Activated naive CD8-positive, alpha-beta T cell treated with anti-CD3 and anti-CD28 coated beads for 36 hours (primary cell): ENCODE data around the gene PID1. TPM values are rescaled to one million over a fixed set of nuclear protein-coding genes. Genes with fewer than 3 reads are reported as not detected.

Experiments
- DNase-seq: peaks from one replicate; pipeline ENCODE4 v3.0.0; 2021
- H3K27ac Mint-ChIP-seq: one replicate; pipeline ENCODE4 v1.8.0; 2022; ENCODE audit warnings: mild to moderate bottlenecking, moderate library complexity, mixed read lengths
- H3K27me3 Mint-ChIP-seq: one replicate; pipeline ENCODE4 v1.8.0; 2022; ENCODE audit warnings: mild to moderate bottlenecking, mixed read lengths
- H3K36me3 Mint-ChIP-seq: one replicate; pipeline ENCODE4 v1.8.0; 2021; ENCODE audit warnings: mild to moderate bottlenecking, mixed read lengths
- H3K4me1 Mint-ChIP-seq: one replicate; pipeline ENCODE4 v1.8.0; 2021; ENCODE audit warnings: mixed read lengths
- H3K4me3 Mint-ChIP-seq: one replicate; pipeline ENCODE4 v1.8.0; 2022; ENCODE audit warnings: mild to moderate bottlenecking, moderate library complexity, mixed read lengths
- H3K9me3 Mint-ChIP-seq: one replicate; pipeline ENCODE4 v1.8.0; 2022; ENCODE audit warnings: mixed read lengths
- total RNA-seq, 2 experiments: library from RNA; stranded (reverse); gene quantifications; one replicate each; pipeline ENCODE4 v1.2.3, GENCODE V29; 2021

PID1 gene
- total RNA-seq, 2 experiments from 2014 or later: not detected

DNA sequence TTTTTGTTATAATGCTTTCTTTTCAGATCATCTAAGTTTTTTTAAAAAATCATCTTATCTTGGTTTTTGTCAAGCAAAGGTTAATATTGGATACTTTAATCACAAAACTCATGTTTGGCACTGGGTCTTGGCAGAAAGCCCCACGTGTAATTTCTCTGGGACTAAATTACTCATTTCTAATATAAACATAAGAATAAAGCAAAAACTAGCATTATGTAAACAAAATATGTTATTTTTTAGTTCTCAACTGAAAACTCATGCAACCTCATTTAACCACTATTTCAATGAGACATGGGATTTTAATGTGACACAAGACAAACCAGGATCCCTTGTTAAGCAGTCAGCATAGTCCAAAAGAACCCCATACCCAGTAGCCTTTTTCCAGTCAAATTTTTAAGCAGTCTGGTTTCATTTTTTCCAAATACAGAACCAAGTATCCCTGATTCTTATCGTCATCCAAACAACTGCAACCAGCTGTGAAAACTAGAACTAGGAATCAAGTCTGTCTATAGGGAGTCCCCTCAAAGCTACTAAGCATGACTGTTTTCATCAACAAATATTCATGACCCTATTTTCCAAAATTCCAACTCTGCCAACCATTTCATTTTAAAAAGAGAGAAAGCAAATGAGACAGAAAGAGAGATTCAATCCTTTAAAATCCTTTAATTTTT lies 27.1 kb downstream of the PID1 start:
- Mint-ChIP-seq H3K36me3 (no peaks in the 10 kb centered on the region), H3K27ac (no peak overlapping the region), H3K4me1 (no peaks in the 10 kb centered on the region), H3K27me3 (no peaks in the 10 kb centered on the region), H3K9me3 (peaks cover 20% of the 10 kb centered on the region), H3K4me3 (no peak overlapping the region)
- DNase-seq: no peak

DNA sequence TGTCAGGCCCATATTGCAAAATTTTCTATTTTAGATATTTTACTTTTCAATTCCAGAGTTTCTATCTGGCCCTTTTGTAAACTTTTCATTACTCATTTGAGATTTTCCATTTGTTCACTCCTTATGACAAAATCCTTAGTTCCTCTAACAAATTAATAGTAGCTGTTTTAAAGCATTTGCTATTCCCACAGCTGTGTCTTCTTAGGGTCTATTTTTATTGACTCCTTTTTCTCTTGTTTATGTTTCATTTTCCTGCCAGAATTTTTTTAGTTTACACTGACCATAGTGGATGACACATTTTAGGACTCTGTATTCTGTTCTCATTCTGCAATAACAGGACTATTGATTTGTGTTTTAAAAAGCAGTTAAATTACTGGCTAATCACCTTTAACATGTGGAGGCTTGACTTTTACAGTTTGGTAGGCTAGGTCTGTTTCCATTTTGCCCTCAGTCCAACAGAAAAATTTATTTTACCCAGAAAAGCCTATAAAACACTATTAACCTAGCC lies 30.0 kb downstream of the PID1 start:
- no peaks in the 10 kb centered on the region for H3K4me1 Mint-ChIP-seq
- no peaks in the 10 kb centered on the region for H3K36me3 Mint-ChIP-seq
- no peak for DNase-seq
- H3K9me3 Mint-ChIP-seq: peaks cover 20% of the 10 kb centered on the region
- H3K27ac Mint-ChIP-seq: no peak overlapping the region
- no peaks in the 10 kb centered on the region for H3K27me3 Mint-ChIP-seq
- no peak overlapping the region for H3K4me3 Mint-ChIP-seq

DNA sequence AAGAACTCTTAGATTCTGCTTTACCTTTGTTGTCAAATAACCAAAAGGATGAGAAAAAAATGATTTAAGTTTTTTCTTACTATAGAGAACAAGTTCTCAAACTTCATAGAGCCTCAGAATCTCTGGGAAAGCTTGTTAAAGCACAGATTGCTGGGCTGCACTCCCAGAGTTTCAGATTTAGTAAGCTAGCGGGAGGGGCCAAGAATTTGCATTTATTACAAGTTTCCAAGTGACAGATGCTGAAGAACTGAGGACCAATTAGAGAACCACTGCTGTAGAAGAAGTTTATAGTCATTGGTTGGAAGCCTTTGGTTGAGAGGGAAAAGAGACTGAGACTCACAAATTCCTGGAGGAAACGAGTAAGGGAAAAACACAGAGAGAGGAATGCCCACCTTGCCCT lies 32.1 kb downstream of the PID1 start:
- Mint-ChIP-seq H3K27me3 (no peaks in the 10 kb centered on the region), H3K4me3 (no peak overlapping the region), H3K36me3 (no peaks in the 10 kb centered on the region), H3K27ac (no peak overlapping the region), H3K4me1 (no peaks in the 10 kb centered on the region), H3K9me3 (peaks cover 20% of the 10 kb centered on the region)
- DNase-seq: no peak

DNA sequence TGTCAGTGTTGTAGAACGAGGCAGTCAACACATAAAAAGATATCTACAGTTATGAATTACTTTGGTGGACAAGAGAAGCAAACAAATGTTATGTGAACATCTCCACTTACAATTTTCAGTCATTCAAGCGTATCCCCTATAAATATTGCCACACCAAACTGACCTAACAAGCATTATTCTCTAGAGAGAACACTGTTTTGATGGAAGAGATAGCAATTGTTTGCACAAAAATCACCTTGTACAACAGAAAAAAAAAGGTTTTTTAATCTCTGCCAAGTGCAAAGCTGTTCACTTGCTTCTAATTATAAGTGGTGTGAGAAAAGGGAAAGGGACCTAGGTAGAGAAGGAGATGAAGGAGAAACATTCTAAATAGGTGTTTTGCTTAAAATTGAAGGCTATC lies 33.8 kb downstream of the PID1 start:
- DNase-seq: no peak
- Mint-ChIP-seq H3K9me3 (peaks cover 15% of the 10 kb centered on the region), H3K4me1 (no peaks in the 10 kb centered on the region), H3K36me3 (no peaks in the 10 kb centered on the region), H3K27me3 (no peaks in the 10 kb centered on the region), H3K27ac (no peak overlapping the region), H3K4me3 (no peak overlapping the region)

DNA sequence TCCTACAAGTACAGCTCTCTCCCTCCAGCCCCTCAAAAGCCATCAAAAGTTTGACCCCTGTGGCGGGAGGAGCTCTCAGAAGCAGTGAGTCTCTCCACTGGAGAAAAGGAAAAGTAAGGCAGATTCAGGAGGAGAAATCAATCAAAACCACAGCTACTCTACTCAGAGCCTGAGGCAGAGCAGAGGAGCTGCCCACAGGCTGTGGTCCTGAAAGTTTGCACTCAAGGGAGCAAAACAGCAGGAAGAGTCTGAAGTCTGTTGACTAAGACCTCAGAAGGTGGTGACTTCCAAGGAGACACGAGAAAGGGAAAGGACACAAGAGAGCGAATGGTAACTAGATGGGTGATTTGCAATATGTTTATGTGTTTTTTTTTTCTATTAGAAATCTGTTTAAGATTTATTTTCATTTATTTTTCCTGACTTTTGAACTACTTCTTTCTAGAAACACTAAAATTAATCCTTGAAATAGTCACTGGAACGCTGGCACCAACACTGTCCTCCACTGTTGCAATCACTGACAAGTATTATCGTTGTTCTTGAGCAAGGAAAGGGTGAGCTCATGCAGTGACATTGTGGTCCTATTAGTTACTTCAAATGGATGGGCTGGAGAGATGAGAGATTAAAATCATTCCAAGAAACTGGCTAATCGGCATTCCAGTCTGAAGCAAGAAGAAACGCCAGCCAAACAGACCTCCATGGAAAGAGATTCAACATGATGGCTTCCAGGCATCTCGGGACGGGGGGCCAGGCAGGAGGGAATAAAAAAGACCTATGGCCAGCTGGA lies 35.8 kb downstream of the PID1 start:
- no peaks in the 10 kb centered on the region for H3K36me3 Mint-ChIP-seq

DNA sequence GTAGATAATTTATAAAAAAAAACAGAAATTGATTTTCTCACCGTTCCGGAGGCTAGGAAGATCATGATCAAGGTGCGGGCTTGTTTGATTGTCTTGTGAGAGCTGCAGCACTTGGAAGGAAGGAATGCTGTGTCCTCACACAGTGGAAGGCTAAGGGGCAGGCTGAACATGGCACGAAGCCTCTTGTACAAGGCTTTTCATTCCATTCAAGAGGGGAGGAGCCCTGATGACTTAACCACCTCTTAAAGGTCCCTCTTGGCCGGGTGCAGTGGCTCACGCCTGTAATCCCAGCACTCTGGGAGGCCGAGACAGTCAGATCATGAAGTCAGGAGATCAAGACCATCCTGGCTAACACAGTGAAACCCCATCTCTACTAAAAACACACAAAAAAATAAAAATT lies 39.2 kb downstream of the PID1 start:
- Mint-ChIP-seq H3K27me3 (no peaks in the 10 kb centered on the region), H3K27ac (no peak overlapping the region), H3K4me3 (no peak overlapping the region), H3K36me3 (no peaks in the 10 kb centered on the region), H3K9me3 (no peaks in the 10 kb centered on the region), H3K4me1 (no peaks in the 10 kb centered on the region)
- DNase-seq: no peak

More for the DNA sequence above, 35.8 kb downstream of the PID1 start:
- no peaks in the 10 kb centered on the region for H3K4me1 Mint-ChIP-seq
- H3K9me3 Mint-ChIP-seq: peaks cover 4% of the 10 kb centered on the region
- no peak for DNase-seq
- H3K4me3 Mint-ChIP-seq: no peak overlapping the region
- H3K27me3 Mint-ChIP-seq: no peaks in the 10 kb centered on the region
- H3K27ac Mint-ChIP-seq: no peak overlapping the region

DNA sequence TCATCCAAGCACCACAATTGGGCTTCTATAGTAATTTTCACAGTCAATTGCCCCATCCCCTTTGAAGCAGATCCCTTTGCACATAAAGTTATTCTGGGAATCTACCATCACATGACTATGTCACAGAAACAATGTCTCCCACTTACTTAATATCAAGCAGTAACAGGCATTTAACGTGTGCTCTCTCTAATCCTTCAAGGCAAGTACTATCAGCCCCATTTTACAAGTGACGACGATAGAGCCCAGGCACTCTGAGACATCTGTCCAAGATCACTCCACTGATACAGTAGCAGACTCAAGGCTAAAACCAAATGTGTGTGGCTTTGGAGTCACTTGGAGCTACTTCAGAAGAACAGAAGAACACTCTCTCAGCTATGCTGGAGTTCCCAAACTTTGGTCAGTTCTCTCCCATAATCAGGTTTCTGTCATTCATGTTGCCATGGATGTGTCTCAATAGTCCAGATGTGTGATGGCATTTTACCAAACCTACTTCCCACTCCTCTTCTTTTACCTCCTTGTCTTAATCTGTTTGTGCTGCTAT lies 39.7 kb downstream of the PID1 start:
- no peak overlapping the region for H3K27ac Mint-ChIP-seq
- no peaks in the 10 kb centered on the region for H3K27me3 Mint-ChIP-seq
- H3K4me3 Mint-ChIP-seq: no peak overlapping the region
- DNase-seq: no peak
- no peaks in the 10 kb centered on the region for H3K4me1 Mint-ChIP-seq
- no peaks in the 10 kb centered on the region for H3K36me3 Mint-ChIP-seq
- H3K9me3 Mint-ChIP-seq: no peaks in the 10 kb centered on the region

DNA sequence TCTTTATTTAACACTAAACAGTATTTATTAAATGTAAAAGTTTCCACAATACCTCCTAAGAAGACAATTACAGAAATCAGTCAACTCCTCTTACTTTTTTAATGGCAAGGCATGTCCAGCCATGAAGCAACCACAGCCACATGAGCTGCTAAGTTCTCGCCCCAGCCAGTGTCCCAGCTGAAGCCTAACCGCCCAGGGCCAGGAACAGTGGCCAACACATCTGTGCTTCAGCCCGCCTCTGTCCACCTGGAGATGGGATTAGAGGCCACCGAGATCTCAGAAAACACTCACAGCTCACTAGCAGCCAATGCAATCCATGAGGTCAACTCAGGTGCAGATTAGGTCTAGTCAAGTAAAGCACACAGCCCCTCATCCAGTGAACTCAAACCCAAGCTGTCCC lies 40.2 kb downstream of the PID1 start:
- Mint-ChIP-seq H3K4me1 (no peaks in the 10 kb centered on the region), H3K9me3 (no peaks in the 10 kb centered on the region), H3K27ac (no peak overlapping the region), H3K4me3 (no peak overlapping the region), H3K36me3 (no peaks in the 10 kb centered on the region), H3K27me3 (no peaks in the 10 kb centered on the region)
- no peak for DNase-seq

DNA sequence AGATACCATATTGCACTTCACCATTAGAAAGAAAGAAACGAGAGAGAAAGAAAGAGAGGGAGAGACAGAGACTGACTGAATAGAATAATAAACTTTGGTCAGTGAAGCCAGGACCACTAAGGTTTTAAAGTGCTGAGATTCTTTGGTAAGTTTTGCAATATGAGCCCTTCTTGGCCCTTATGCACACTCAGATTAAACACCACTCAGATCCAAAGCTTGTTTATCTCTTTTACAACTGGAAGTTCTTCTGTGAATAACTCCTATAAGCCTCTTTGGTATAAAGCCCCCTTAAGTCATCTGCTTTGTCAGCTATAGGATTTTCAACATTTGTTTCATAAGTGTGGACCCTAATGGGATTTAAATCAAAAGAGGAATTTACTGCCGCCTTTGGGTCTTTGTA lies 40.8 kb downstream of the PID1 start:
- H3K9me3 Mint-ChIP-seq: no peaks in the 10 kb centered on the region
- no peak overlapping the region for H3K4me3 Mint-ChIP-seq

DNA sequence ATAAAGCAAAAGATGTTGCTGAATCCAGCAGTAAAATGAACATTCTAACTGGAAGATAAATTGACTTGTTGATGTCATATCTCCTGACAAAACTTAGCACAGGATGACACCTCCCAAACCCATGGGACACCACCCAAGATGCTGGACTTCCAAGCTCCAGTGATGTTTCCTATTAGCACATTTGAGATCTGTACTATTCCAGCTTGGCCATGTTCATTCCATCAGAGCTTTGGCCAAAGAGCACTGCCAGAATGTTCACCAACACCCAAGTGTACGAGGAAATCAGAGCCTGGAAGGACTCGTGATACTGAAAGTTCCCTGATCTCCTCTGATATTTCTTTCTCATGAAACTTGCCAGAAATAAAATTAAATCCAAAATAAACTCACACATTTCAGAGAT lies 44.7 kb downstream of the PID1 start:
- H3K4me1 Mint-ChIP-seq: no peaks in the 10 kb centered on the region
- H3K4me3 Mint-ChIP-seq: no peak overlapping the region
- no peak overlapping the region for H3K27ac Mint-ChIP-seq

More for the DNA sequence above, 40.8 kb downstream of the PID1 start:
- no peaks in the 10 kb centered on the region for H3K36me3 Mint-ChIP-seq
- H3K4me1 Mint-ChIP-seq: no peaks in the 10 kb centered on the region
- H3K27ac Mint-ChIP-seq: no peak overlapping the region
- no peaks in the 10 kb centered on the region for H3K27me3 Mint-ChIP-seq
- DNase-seq: no peak

DNA sequence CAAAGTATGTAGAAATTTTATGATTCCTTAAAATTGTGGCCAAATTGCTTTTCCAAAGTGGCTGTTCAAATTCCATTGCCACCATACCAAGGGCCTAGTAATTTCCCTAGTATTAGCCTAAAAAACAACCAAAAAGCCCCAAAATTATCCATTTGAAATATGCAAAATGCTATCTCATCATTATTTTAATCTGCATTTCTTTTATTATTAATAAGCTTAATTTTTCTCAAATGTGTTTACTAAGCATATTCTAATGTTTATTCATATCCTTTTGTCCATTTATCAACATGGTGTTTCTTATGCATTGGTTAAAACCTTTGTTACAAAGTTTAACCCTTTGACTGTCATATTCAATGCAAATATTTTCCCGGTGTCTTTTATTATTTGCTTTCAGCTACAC lies 48.0 kb downstream of the PID1 start:
- H3K9me3 Mint-ChIP-seq: peaks cover 4% of the 10 kb centered on the region
- H3K36me3 Mint-ChIP-seq: no peaks in the 10 kb centered on the region
- H3K4me1 Mint-ChIP-seq: no peaks in the 10 kb centered on the region
- DNase-seq: no peak
- H3K27me3 Mint-ChIP-seq: no peaks in the 10 kb centered on the region
- H3K4me3 Mint-ChIP-seq: no peak overlapping the region
- no peak overlapping the region for H3K27ac Mint-ChIP-seq

More for the DNA sequence above, 44.7 kb downstream of the PID1 start:
- Mint-ChIP-seq H3K9me3 (peaks cover 4% of the 10 kb centered on the region), H3K27me3 (no peaks in the 10 kb centered on the region), H3K36me3 (no peaks in the 10 kb centered on the region)
- DNase-seq: no peak

DNA sequence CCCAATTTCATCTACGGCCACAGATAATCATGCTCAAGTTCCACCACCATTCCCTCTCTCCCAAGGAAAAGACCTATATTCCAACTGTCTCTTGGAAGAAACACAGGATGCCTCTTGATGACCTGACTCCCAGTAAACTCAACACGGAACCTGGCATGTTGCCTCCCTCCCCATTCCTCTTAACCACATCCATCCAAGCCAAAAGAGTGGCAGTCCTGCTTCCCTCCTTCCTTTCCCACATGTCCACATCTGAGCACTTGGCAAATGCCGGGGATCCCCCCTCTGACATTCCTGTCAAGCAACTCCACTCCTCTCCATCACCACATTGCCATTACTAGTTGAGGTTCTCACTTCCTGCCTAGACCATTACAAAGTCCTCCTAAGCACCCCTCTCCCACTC lies 49.4 kb downstream of the PID1 start:
- Mint-ChIP-seq H3K27me3 (no peaks in the 10 kb centered on the region), H3K4me1 (no peaks in the 10 kb centered on the region), H3K36me3 (no peaks in the 10 kb centered on the region), H3K4me3 (no peak overlapping the region), H3K27ac (no peak overlapping the region), H3K9me3 (peaks cover 4% of the 10 kb centered on the region)
- DNase-seq: no peak

DNA sequence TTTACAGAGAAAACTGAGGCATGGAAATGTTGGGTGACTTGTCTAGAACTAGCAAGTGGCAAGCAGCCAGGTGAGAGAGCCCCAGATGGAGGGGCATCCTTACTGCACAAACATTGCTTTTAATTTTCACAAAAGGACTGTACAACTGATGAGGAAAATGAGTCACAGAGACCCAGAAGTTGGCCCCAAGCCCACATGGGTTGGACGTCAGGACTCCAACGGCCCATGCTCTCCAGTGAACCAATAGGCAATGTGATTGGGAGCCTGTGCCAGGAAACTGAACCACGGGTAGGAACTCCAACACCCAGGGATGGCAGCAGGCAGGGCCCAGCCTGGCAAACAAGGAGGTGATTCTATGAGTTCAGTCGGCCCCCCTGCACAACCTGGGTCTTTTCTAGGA lies 50.8 kb downstream of the PID1 start:
- no peaks in the 10 kb centered on the region for H3K27me3 Mint-ChIP-seq
- H3K36me3 Mint-ChIP-seq: no peaks in the 10 kb centered on the region
- peaks cover 4% of the 10 kb centered on the region for H3K9me3 Mint-ChIP-seq
- no peaks in the 10 kb centered on the region for H3K4me1 Mint-ChIP-seq
- no peak overlapping the region for H3K27ac Mint-ChIP-seq
- no peak overlapping the region for H3K4me3 Mint-ChIP-seq
- DNase-seq: no peak

DNA sequence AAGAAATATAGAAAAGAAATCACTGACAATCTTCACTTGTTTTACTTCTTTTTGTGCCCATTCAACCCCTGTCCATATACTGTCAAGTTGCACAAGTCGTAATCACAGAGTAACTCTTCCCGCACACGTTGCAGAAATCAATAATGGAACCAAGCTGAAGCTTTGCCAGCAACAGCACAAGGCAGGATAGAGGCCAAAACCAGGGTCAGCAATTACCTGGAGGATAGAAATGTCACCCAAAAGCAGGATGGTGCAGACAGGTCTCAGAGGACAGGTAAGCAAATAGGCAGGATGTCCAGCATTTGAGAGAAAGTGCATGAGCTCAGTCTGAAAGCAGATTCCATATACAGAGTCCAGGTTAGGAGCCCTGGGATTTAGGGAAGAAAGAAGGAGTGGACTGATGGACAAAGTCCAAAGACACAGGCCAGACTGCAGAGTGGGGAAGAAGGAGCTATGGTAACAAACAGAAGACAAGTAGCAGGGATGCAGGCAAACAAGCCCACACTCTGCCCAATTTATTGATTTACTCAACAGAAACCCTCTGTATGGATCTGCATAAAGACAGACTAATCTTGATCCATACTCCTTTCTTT lies 52.7 kb downstream of the PID1 start:
- no peak overlapping the region for H3K27ac Mint-ChIP-seq
- H3K4me3 Mint-ChIP-seq: no peak overlapping the region
- no peaks in the 10 kb centered on the region for H3K27me3 Mint-ChIP-seq
- peaks cover 4% of the 10 kb centered on the region for H3K9me3 Mint-ChIP-seq
- DNase-seq: no peak
- no peaks in the 10 kb centered on the region for H3K36me3 Mint-ChIP-seq
- H3K4me1 Mint-ChIP-seq: no peaks in the 10 kb centered on the region

DNA sequence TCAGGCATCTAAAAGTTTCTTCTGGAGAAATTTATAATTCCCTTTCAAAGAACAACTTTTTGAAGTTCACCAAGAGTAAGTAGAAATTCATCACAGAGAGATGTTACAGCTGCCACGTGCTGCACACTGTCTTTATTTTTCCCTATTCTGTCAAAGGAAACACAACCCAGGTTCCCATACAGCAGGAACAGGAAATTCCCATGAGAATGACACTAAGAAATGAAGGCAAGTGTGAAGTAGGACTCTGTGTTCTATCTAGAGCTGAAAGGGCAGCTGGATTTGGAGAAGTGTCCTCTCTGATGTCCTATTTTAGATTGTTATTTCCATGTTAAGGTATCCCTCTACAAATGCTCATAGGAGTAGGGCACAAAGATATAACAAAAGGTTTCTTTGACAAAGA lies 58.8 kb downstream of the PID1 start:
- Mint-ChIP-seq H3K4me3 (no peak overlapping the region), H3K4me1 (no peaks in the 10 kb centered on the region)

More for the DNA sequence above, 58.8 kb downstream of the PID1 start:
- Mint-ChIP-seq H3K9me3 (peaks cover 2% of the 10 kb centered on the region), H3K27ac (no peak overlapping the region), H3K27me3 (no peaks in the 10 kb centered on the region), H3K36me3 (no peaks in the 10 kb centered on the region)
- DNase-seq: no peak
